GM12864 (cell line): Measurements from ENCODE around the gene NSMF.
"Not testable (repeated sequence)": the region's sequence is repeated elsewhere in the genome, so short reads cannot be mapped to it uniquely, and the experiment has no call there.

Source experiments
- DNase-seq: peaks from one replicate; pipeline ENCODE4 v3.0.0-alpha.2; 2011; ENCODE audit warnings: low read depth
- H3K4me3 ChIP-seq: 2 replicates; pipeline ENCODE4 v1.5.1; 2011; ENCODE audit warnings: mild to moderate bottlenecking, low read depth, low read length, control low read depth
- TF ChIP-seq, protein P1 (sequence below): IDR thresholded peaks from 2 replicates; pipeline ENCODE4 v1.5.1; 2011; ENCODE audit warnings: low read depth, mild to moderate bottlenecking, moderate library complexity, low read length, control low read depth, inconsistent platforms; ENCODE audit errors: missing control alignments

NSMF gene

DNA sequence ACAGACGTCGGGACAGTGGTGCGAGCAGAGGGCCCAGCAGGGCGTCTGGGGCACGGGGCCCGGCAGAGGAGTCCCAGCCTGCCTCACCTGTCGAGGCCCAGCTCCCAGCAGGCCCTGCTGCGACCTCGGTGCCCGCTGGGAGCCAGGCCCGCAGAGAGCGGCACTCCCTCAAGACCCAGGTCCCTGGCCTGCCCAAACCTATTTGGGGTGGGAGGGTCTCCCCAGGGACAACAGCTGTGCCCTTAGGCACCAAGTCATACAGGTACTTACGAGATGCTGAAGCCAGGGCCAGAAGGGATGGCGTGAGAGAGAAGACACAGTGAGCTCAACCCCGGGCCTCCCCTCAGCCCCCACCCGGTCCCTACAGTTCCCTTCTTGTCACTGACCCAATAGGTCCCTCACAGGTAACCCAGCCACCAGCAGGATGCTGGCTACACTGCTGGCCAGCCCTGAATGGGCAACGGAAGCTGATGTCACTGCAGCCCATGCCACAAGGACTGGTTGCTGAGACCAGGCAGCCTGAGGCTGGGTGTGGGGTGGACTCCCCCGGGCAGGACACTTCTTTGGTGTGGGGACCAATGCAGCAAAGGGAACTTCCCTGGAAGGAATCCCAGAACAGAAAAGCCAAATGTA, 3.7 kb downstream of the NSMF start:
- TF ChIP-seq, protein P1, sequence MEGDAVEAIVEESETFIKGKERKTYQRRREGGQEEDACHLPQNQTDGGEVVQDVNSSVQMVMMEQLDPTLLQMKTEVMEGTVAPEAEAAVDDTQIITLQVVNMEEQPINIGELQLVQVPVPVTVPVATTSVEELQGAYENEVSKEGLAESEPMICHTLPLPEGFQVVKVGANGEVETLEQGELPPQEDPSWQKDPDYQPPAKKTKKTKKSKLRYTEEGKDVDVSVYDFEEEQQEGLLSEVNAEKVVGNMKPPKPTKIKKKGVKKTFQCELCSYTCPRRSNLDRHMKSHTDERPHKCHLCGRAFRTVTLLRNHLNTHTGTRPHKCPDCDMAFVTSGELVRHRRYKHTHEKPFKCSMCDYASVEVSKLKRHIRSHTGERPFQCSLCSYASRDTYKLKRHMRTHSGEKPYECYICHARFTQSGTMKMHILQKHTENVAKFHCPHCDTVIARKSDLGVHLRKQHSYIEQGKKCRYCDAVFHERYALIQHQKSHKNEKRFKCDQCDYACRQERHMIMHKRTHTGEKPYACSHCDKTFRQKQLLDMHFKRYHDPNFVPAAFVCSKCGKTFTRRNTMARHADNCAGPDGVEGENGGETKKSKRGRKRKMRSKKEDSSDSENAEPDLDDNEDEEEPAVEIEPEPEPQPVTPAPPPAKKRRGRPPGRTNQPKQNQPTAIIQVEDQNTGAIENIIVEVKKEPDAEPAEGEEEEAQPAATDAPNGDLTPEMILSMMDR = no peak
- no peak overlapping the region for H3K4me3 ChIP-seq
- no peak for DNase-seq

DNA sequence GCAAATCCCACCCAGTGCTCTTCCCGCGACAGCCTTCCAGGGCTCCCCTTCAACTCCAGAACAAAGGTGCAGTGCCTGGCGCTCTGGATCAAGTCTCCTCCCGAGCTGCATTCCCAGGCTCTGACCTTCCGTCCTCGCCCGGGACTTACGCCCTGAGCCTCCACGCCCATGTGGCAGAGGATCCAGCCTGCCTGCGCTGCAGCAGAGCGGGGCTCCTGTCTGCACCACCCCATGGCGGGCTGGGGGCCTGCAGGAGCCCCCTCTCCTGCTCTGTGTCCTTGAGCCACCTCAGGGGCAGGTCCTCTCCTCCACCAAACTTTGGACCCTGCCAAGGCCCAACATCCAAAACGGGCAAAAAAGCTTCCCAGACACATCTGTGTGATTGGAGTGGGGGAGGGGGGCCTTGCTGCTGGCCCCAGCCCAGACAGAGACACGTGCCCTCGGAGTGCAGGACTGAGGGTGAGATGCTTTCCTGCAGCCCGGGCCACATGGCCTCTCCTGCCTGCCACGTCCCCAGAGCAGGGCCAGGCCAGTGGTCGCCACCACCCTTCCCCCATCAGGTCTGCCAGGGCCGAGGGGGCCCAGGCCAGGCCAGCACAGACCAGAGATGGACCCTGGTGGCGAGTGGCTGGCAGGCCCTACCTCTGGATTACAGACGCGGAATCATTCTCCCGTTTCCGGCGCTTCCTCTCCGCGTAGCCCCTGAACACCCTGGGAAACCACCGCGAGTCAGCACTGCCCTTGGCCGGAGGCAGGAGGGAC, 4.4 kb downstream of the NSMF start:
- TF ChIP-seq, protein P1 = no peak
- no peak for DNase-seq
- H3K4me3 ChIP-seq = peak overlapping the region; percentile 65

DNA sequence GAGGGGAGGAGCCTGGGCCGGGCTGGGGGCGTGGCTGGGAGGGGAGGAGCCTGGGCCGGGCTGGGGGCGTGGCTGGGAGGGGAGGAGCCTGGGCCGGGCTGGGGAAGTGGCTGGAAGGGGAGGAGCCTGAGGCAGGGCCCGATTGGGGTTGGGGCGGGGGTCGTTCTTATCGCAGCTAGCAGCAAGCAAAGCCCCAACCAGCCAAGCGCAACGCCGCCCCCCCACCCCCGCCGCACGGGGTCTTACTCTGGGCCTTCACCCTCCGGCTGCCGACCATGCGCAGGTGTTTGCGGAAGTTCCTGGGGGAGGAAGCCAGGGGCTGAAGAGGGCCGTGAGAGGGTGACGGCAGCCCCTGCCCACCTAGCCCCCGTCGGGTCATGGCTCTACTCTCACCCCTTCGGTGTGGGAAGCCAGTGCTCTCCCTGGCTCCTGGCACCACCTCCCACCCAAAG, 5.0 kb downstream of the NSMF start:
- TF ChIP-seq, protein P1 = no peak
- DNase-seq = no peak
- peak overlapping the region; percentile 65 for H3K4me3 ChIP-seq

DNA sequence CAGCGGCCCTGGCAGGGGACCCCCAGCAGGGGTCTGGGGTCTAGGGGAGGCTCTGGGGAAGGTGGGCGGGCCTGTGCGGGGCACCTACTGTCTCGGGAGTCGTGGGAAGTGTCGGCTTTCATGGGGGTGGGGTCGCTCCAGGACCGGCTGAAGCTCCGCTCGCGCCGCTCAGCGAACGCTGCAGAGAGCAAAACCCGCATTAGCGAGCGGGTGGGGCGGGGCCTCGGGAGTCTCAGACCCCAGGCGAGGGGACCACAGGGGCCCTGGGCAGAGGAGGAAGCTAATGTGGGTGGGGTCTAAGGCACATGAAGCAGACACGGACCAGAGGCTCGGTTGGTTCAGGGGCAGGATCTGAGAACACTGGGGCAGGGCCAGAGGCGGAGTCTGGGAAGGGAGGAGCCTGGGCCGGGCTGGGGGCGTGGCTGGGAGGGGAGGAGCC, 5.5 kb downstream of the NSMF start:
- H3K4me3 ChIP-seq = no peak overlapping the region
- no peak for DNase-seq
- TF ChIP-seq, protein P1 = no peak

DNA sequence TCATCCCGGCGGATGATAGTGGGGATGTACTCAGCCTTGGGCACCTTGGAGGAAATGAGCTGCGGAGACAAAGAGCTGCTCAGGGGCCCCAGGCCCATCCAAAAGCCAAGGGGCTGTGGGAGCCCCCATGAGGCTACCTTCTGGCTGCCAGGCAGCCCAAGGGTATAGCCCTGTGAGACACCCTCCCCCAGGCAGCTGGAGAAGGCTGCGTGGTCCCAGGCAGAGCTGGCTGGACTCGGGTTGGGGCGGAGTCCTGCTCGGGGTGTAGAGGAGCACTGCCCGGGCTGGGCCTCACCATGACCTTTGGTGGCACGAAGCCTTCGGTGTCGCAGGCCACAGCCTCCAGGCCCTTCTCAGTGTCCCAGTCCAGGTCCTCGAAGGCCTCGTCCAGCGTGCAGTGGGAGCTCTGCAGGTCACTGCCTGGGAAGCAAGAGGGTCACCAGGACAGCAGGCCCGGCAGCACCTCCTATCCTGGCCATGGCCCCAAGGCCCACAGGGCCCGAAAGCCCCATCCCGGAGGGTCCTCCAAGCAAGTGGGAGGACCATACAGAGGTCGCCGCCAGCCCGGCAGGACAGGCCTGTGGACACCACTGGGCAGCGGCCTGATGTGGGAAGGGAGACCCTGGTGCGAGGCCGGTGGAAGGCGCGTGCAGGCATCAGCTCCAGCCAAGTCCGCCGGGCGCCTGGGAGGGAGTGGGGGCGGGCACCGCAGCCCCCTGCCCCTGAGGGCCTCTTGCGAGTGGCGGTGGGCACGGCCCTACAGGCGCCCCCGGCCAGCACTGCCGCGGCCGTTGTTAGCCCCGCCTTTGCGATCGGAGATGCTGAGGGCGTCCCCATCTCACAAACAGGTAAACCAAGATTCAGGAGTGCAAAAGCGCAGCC, 6.1 kb downstream of the NSMF start:
- no peak overlapping the region for H3K4me3 ChIP-seq
- TF ChIP-seq, protein P1 = no peak
- no peak for DNase-seq

DNA sequence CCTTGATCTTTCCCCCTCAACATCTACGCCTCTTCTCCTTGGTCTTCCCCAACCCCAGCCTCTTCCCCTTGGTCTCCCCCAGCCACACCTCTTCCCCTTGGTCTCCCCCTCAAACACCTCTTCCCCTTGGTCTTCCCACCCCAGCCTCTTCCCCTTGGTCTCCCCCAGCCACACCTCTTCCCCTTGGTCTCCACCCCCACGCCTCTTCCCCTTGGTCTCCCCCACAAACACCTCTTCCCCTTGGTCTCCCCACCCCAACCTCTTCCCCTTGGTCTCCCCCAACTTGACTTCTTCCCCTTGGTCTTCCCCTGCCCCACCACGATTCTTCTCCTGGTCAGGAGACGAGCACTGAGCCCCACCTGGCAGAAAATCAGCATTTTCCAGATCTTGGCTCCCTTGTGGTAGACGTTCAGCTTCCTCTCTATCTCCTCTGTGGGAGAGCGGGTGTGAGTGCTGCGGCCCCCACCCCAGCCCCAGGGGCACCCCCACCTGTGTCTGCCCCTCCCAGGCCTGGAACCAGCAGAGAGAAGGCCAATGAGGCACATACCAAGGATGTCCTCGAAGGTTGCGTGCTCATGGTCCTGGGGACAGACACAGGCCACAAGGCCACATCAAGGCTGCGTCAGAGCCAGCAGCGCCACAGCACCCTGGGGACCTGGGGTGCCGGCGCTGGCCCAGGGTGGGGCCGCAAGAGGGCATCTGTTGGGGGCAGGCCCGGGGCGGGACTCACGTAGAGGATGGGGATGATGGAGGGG, 7.0 kb downstream of the NSMF start:
- no peak overlapping the region for H3K4me3 ChIP-seq
- no peak for DNase-seq
- TF ChIP-seq, protein P1 = no peak

DNA sequence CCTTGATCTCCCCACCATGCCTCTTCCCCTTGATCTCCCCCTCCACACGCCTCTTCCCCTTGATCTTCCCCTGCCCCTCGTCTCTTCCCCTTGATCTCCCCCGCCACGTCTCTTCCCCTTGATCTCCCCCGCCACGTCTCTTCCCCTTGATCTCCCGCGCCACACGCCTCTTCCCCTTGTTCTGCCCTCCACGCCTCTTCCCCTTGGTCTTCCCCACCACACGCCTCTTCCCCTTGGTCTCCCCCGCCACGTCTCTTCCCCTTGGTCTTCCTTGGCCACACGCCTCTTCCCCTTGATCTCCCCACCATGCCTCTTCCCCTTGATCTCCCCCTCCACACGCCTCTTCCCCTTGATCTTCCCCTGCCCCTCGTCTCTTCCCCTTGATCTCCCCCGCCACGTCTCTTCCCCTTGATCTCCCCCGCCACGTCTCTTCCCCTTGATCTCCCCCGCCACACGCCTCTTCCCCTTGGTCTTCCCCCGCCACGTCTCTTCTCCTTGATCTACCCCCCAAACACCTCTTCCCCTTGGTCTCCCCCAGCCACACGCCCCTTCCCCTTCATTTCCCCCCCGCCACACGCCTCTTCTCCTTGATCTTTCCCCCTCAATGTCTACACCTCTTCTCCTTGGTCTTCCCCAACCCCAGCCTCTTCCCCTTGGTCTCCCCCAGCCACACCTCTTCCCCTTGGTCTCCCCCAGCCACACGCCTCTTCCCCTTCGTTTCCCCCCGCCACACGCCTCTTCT, 7.7 kb downstream of the NSMF start:
- not testable (repeated sequence) for H3K4me3 ChIP-seq, DNase-seq

DNA sequence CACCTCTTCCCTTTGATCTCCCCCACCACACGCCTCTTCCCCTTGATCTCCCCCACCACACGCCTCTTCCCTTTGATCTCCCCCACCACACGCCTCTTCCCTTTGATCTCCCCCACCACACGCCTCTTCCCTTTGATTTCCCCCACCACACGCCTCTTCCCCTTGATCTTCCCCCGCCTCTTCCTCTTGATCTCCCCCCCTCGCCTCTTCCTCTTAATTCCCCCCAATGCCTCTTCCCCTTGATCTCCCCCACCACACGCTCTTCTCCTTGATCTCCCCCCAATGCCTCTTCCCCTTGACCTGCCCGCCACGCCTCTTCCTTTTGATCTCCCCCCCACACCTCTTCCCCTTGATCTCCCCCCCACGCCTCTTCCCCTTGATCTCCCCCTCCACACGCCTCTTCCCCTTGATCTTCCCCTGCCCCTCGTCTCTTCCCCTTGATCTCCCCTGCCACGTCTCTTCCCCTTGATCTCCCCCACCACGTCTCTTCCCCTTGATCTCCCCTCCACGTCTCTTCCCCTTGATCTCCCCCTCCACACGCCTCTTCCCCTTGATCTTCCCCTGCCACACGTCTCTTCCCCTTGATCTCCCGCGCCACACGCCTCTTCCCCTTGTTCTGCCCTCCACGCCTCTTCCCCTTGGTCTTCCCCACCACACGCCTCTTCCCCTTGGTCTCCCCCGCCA, 8.5 kb downstream of the NSMF start:
- H3K4me3 ChIP-seq, DNase-seq: not testable (repeated sequence)
